Measurements from ENCODE around the gene SNCA.

- TF ChIP-seq E2F6 (IDR thresholded peaks at IDR 0.05) (no peak), EZH2 (IDR thresholded peaks at IDR 0.05; ENCODE audit: low read depth, low read length, severe bottlenecking) (no peak), POLR2A (IDR thresholded peaks at IDR 0.05; ENCODE audit: control extremely low read depth in 1 of 2, low read depth in 2 of 2, low read length in 2 of 2) (no peak), TAF1 (IDR thresholded peaks at IDR 0.05; ENCODE audit: low read depth, low read length) (no peak), HDAC2 (IDR thresholded peaks at IDR 0.05; ENCODE audit: borderline replicate concordance in 1 of 2, low read depth in 2 of 2, low read length in 2 of 2) (no peak), CTCF (IDR thresholded peaks at IDR 0.05; ENCODE audit: control extremely low read depth in 1 of 3, insufficient read depth in 1 of 3, low read depth in 1 of 3, low read length in 3 of 3) (no peak), SIN3A (conservative IDR thresholded peaks at IDR 0.05 in 1 of 2, IDR thresholded peaks at IDR 0.05 in 1 of 2; ENCODE audit: low read depth in 1 of 2, low read length in 2 of 2) (no peak), CREB1 (IDR thresholded peaks at IDR 0.05) (no peak), RFX5 (IDR thresholded peaks at IDR 0.05; ENCODE audit: borderline replicate concordance, low read depth, low read length) (no peak), ATF2 (IDR thresholded peaks at IDR 0.05; ENCODE audit: low read length) (no peak)
Observed at GRCh38 chr4:89807441-89808140, 29.4 kb downstream of the SNCA start.
